GM12873 (cell line): ENCODE data around the gene HS6ST3.

Experiments used
- TF ChIP-seq, protein P1 (sequence below): IDR thresholded peaks from 2 replicates; pipeline ENCODE4 v1.5.1; 2012; ENCODE audit warnings: low read depth, mild to moderate bottlenecking, moderate library complexity, low read length, control low read depth; ENCODE audit not compliant: insufficient read depth; ENCODE audit errors: missing control alignments

The HS6ST3 gene

GRCh38 chr13:96652506-96652905 is 562.6 kb downstream of the HS6ST3 start:
- TF ChIP-seq, protein P1, sequence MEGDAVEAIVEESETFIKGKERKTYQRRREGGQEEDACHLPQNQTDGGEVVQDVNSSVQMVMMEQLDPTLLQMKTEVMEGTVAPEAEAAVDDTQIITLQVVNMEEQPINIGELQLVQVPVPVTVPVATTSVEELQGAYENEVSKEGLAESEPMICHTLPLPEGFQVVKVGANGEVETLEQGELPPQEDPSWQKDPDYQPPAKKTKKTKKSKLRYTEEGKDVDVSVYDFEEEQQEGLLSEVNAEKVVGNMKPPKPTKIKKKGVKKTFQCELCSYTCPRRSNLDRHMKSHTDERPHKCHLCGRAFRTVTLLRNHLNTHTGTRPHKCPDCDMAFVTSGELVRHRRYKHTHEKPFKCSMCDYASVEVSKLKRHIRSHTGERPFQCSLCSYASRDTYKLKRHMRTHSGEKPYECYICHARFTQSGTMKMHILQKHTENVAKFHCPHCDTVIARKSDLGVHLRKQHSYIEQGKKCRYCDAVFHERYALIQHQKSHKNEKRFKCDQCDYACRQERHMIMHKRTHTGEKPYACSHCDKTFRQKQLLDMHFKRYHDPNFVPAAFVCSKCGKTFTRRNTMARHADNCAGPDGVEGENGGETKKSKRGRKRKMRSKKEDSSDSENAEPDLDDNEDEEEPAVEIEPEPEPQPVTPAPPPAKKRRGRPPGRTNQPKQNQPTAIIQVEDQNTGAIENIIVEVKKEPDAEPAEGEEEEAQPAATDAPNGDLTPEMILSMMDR = no peak

DNA sequence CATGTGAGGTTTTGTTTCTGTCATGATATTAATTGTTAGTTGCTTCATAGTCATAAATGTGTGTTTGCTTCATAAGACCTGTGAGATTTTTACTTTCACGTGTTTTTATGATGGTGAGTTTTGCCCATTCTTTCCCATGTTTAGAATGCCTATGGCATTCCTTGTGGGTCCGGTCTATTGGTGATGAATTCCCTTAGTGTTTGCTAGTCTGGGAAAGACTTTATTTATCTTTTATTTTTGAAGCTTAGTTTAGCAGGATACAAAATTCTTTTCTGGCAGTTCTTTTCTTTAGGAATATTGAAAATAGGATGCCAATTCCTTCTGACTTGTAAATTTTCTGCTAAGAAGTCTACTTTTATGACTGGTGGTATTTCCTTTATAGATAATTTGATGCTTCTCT is 571.7 kb downstream of the HS6ST3 start:
- TF ChIP-seq, protein P1 = no peak

- TF ChIP-seq, protein P1 = no peak
Observed at GRCh38 chr13:96662036-96662435, 572.1 kb downstream of the HS6ST3 start.

- TF ChIP-seq, protein P1 = no peak
Observed at GRCh38 chr13:96667294-96668018, 577.5 kb downstream of the HS6ST3 start.

DNA sequence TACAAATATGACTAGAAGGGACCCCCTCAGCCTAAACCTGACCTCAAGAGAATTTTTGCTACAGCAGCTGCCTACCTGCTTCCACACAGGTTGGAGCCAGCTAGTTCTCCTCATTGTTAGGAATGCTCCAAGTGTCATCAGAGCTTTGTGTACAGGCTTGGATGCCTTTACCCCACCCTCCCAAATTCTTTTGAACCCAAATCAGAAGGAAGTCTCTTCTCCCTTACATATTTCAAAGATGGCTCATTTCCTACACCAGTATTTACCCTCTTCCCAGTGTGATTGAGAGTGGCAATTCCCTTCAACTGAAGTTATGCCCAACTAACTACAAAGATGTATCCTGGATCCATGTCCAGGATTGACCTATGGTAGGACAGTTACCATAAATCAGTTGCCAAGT is 581.2 kb downstream of the HS6ST3 start:
- TF ChIP-seq, protein P1 = no peak

DNA sequence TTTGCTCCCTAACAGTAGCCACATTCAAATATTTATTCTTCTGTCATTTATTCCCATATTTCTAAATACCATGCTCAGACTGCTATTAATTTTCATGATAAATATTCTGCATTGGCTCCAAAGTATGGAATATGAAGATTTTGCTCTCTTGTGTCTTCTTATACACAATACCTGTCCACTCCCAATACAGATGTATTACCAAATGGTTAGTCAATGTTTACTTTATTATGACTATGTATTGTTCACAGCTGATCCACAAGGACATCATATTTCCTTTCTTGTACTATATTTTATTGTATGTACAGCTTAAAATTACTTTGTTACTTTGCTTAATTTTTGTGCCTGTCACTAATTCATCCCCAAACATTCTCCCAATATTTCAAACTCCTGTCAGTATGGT is 582.1 kb downstream of the HS6ST3 start:
- TF ChIP-seq, protein P1 = no peak

DNA sequence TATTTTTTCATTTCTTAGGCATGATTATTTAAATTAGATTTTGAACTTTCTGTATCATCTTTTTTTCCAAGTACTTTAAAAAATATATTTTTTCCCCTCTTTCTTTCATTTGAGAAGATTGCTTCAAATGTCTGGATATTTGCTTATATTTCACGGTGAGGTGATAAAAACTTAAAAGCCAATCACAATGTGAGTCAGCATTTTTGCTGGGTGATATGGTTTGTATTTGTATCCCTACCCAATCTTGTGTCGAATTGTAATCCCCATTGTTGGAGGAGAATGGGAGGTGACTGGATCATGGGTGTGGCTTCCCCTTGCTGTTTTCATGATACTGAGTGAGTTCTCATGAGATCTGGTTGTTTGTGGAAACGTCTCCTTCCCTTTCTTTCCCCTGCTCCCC is 583.9 kb downstream of the HS6ST3 start:
- TF ChIP-seq, protein P1 = no peak
